ENCODE results near the gene PIGR. TPM values are rescaled to one million over a fixed set of nuclear protein-coding genes. Genes with fewer than 3 reads are reported as not detected.

The PIGR gene
- total and polyA plus RNA-seq, 2 donors from 2014 or later, result 187 to 841 TPM

GRCh38 chr1:206970446-206970845 is 24.2 kb upstream of the PIGR start, which contains the start of gene FCAMR:
Gene FCAMR, minus strand, starts transcription at chr1:206970460. Its CDS starts 335 bp downstream, at chr1:206970125.
- Histone ChIP-seq H3K4me1 (ENCODE audit: control insufficient read depth in 2 of 3, insufficient read depth in 2 of 3, low read depth in 1 of 3, low read length in 3 of 3) (peaks cover 0 to 27% (median 16%) of the 10 kb centered on the region in 3 donors), H3K27ac (ENCODE audit: low read depth in 2 of 2, low read length in 2 of 2) (peak within 1 kb of the TSS; percentile 35 to 75), H3K9ac (ENCODE audit: low read length in 3 of 3) (peak within 1 kb of the TSS in 1 of 3 donors; percentile 56), H3K36me3 (ENCODE audit: control insufficient read depth in 2 of 3, insufficient read depth in 3 of 3, low read length in 3 of 3) (no peaks in the 10 kb centered on the region), H3K4me3 (ENCODE audit: low read length in 3 of 3) (peak within 1 kb of the TSS in 2 of 3 donors; percentile 9 to 56), H3K9me3 (ENCODE audit: control insufficient read depth in 2 of 3, insufficient read depth in 1 of 3, low read length in 3 of 3) (no peaks in the 10 kb centered on the region), H3K27me3 (ENCODE audit: control insufficient read depth, insufficient read depth, low read length) (no peaks in the 10 kb centered on the region)
- intact Hi-C loops (cut with DNase I), result no loop called here
- DNase-seq (peak in 1 of 5 donors; percentile 16), FAIRE-seq (no peak)
- TF ChIP-seq CTCF (IDR thresholded peaks at IDR 0.05; ENCODE audit: borderline replicate concordance, extremely low read depth, insufficient read depth), result no peak

GRCh38 chr1:206969090-206969489 is 22.8 kb upstream of the PIGR start:
- no peak for TF ChIP-seq CTCF (IDR thresholded peaks at IDR 0.05; ENCODE audit: borderline replicate concordance, extremely low read depth, insufficient read depth)
- Histone ChIP-seq H3K27me3 (ENCODE audit: control insufficient read depth, insufficient read depth, low read length) (no peaks in the 10 kb centered on the region), H3K27ac (ENCODE audit: low read depth in 2 of 2, low read length in 2 of 2) (peak overlapping the region; percentile 35 to 75), H3K9ac (ENCODE audit: low read length in 3 of 3) (peak overlapping the region in 1 of 3 donors; percentile 56), H3K4me3 (ENCODE audit: low read length in 3 of 3) (peak overlapping the region in 1 of 3 donors; percentile 56), H3K9me3 (ENCODE audit: control insufficient read depth in 2 of 3, insufficient read depth in 1 of 3, low read length in 3 of 3) (no peaks in the 10 kb centered on the region), H3K36me3 (ENCODE audit: control insufficient read depth in 2 of 3, insufficient read depth in 3 of 3, low read length in 3 of 3) (no peaks in the 10 kb centered on the region), H3K4me1 (ENCODE audit: control insufficient read depth in 2 of 3, insufficient read depth in 2 of 3, low read depth in 1 of 3, low read length in 3 of 3) (peaks cover 0 to 27% (median 16%) of the 10 kb centered on the region in 3 donors)
- FAIRE-seq, result no peak
- peak in 2 of 5 donors; percentile 19 to 54 for DNase-seq
- intact Hi-C loops (cut with DNase I), result no loop called here

- no peak for FAIRE-seq
- H3K9ac ChIP-seq (ENCODE audit: low read length in 3 of 3), result no peak overlapping the region
- intact Hi-C loops (cut with DNase I), result no loop called here
- H3K27me3 ChIP-seq (ENCODE audit: control insufficient read depth, insufficient read depth, low read length), result no peaks in the 10 kb centered on the region
- no peak for TF ChIP-seq CTCF (IDR thresholded peaks at IDR 0.05; ENCODE audit: borderline replicate concordance, extremely low read depth, insufficient read depth)
- H3K4me3 ChIP-seq (ENCODE audit: low read length in 3 of 3), result peak overlapping the region in 1 of 3 donors; percentile 56
- H3K36me3 ChIP-seq (ENCODE audit: control insufficient read depth in 2 of 3, insufficient read depth in 3 of 3, low read length in 3 of 3), result no peaks in the 10 kb centered on the region
- peaks cover 0 to 21% (median 14%) of the 10 kb centered on the region in 3 donors for H3K4me1 ChIP-seq (ENCODE audit: control insufficient read depth in 2 of 3, insufficient read depth in 2 of 3, low read depth in 1 of 3, low read length in 3 of 3)
- DNase-seq, result no peak
- no peaks in the 10 kb centered on the region for H3K9me3 ChIP-seq (ENCODE audit: control insufficient read depth in 2 of 3, insufficient read depth in 1 of 3, low read length in 3 of 3)
- H3K27ac ChIP-seq (ENCODE audit: low read depth in 2 of 2, low read length in 2 of 2), result peak overlapping the region; percentile 54
Observed at GRCh38 chr1:206967096-206967849, 21.0 kb upstream of the PIGR start.
